HepG2 (cell line): ENCODE results near the gene CBLC. TPM values are rescaled to one million over a fixed set of nuclear protein-coding genes. Genes with fewer than 3 reads are reported as not detected.

Experiments used
- ARID2 ChIP-seq: sonication (generic); formaldehyde crosslinking; IDR thresholded peaks from 2 replicates; pipeline ENCODE4 v1.8.1; 2022; ENCODE audit warnings: mild to moderate bottlenecking, missing genetic modification reagents, borderline replicate concordance
- GATAD1 ChIP-seq: IDR thresholded peaks from 2 replicates; pipeline ENCODE4 v1.6.1; 2016; ENCODE audit warnings: missing genetic modification reagents, missing compliant biosample characterization
- HMG20A ChIP-seq: IDR thresholded peaks from 2 replicates; pipeline ENCODE4 v1.6.1; 2016; ENCODE audit warnings: borderline replicate concordance
- HOXA9 ChIP-seq: sonication (generic); formaldehyde crosslinking; IDR thresholded peaks from 2 replicates; pipeline ENCODE4 v1.8.1; 2022; ENCODE audit warnings: missing genetic modification reagents, mild to moderate bottlenecking, moderate library complexity, borderline replicate concordance
- JUNB ChIP-seq: sonication (generic); formaldehyde crosslinking; IDR thresholded peaks from 2 replicates; pipeline ENCODE4 v1.8.0; 2022; ENCODE audit warnings: missing genetic modification reagents, mild to moderate bottlenecking, borderline replicate concordance
- JUND ChIP-seq: sonication (generic); formaldehyde crosslinking; IDR thresholded peaks from 2 replicates; pipeline ENCODE4 v1.8.0; 2022; ENCODE audit warnings: mild to moderate bottlenecking, missing genetic modification reagents
- MLXIP ChIP-seq: sonication (generic); formaldehyde crosslinking; IDR thresholded peaks from 2 replicates; pipeline ENCODE4 v1.9.0; 2021; ENCODE audit warnings: missing genetic modification reagents, borderline replicate concordance
- RXRA ChIP-seq: sonication (generic); formaldehyde crosslinking; IDR thresholded peaks from 2 replicates; pipeline ENCODE4 v1.5.1; 2020; ENCODE audit warnings: missing genetic modification reagents
- SNAPC4 ChIP-seq: sonication (generic); formaldehyde crosslinking; IDR thresholded peaks from 2 replicates; pipeline ENCODE4 v1.4.0; 2020; ENCODE audit warnings: mild to moderate bottlenecking, missing genetic modification reagents
- SRSF9 ChIP-seq: fragments of 200-400 bp; formaldehyde crosslinking; IDR thresholded peaks from 2 replicates; pipeline ENCODE4 v1.6.1; 2018; ENCODE audit warnings: borderline replicate concordance, mild to moderate bottlenecking, low read depth, low read length; ENCODE audit not compliant: insufficient read depth, poor library complexity, severe bottlenecking
- XRCC5 ChIP-seq: fragments of 200-400 bp; formaldehyde crosslinking; optimal IDR thresholded peaks from 2 replicates; pipeline ENCODE3; 2017; ENCODE audit warnings: mild to moderate bottlenecking, low read length
- ZBTB38 ChIP-seq: sonication (generic); formaldehyde crosslinking; IDR thresholded peaks from 2 replicates; pipeline ENCODE4 v1.5.1; 2020; ENCODE audit warnings: mild to moderate bottlenecking, missing genetic modification reagents
- ZNF207 ChIP-seq: fragments of 450-650 bp; IDR thresholded peaks from 2 replicates; pipeline ENCODE4 v1.6.1; 2016; ENCODE audit warnings: antibody characterized with exemption, borderline replicate concordance
- ZNF335 ChIP-seq: sonication (generic); formaldehyde crosslinking; IDR thresholded peaks from 2 replicates; pipeline ENCODE4 v1.4.0; 2020; ENCODE audit warnings: missing genetic modification reagents
- ZNF629 ChIP-seq: sonication (generic); formaldehyde crosslinking; conservative IDR thresholded peaks from 2 replicates; pipeline ENCODE4 v1.5.0; 2020; ENCODE audit warnings: missing genetic modification reagents
- ZNF781 ChIP-seq: sonication (generic); formaldehyde crosslinking; IDR thresholded peaks from 2 replicates; pipeline ENCODE4 v1.5.1; 2020; ENCODE audit warnings: borderline replicate concordance, mild to moderate bottlenecking, missing genetic modification reagents; ENCODE audit errors: not compliant biosample characterization
- ZSCAN20 ChIP-seq: sonication (generic); formaldehyde crosslinking; IDR thresholded peaks from 2 replicates; pipeline ENCODE4 v1.4.0; 2020; ENCODE audit warnings: missing genetic modification reagents, mild to moderate bottlenecking, borderline replicate concordance
- polyA plus RNA-seq, 8 experiments: library from polyadenylated mRNA; depleted of rRNA in 3 of 8; stranded (reverse) in 7 of 8; unstranded in 1 of 8; fragments of >200 nt; fragmentation: Illumina TruSeq in 4 of 8; extraction: Trizol in 4 of 8; gene quantifications; 2 replicates each; pipeline versions ENCODE4 v1.2.1 to v1.2.3, GENCODE V29; 2011 to 2016; ENCODE audit warnings: low read depth in 4 of 8, missing spikeins in 1 of 8, mixed read lengths in 1 of 8; ENCODE audit not compliant: insufficient read depth in 1 of 8
- total RNA-seq, 5 experiments: library from RNA; depleted of rRNA; stranded (reverse); fragments of >200 nt; fragmentation: Illumina TruSeq; extraction: Trizol; gene quantifications; 2 replicates each; pipeline ENCODE4 v1.2.3, GENCODE V29; 2016; ENCODE audit warnings: low read depth in 1 of 5
- TF ChIP-seq, protein P1 (sequence below), 2 experiments: fragments of 450-650 bp in 1 of 2; sonication (generic) in 1 of 2; formaldehyde crosslinking; IDR thresholded peaks; 2 replicates each; pipeline versions ENCODE4 v1.5.0 to v1.8.0; 2020 to 2022; ENCODE audit warnings: mild to moderate bottlenecking in 1 of 2, missing genetic modification reagents in 1 of 2

Gene CBLC
- total and polyA plus RNA-seq, 2 of the 13 experiments (the other 11 are each of a cell fraction or from before 2014, with no cell fraction given) = 1.8 to 2.6 TPM

- TF ChIP-seq MLXIP (CRISPR knock-in tag) (no peak), SRSF9 (no peak), SNAPC4 (CRISPR knock-in tag) (no peak), HOXA9 (CRISPR knock-in tag) (no peak), HMG20A (CRISPR knock-in tag) (no peak; the same call in 1 of the 2 replicates), ZNF781 (CRISPR knock-in tag) (no peak), ZNF207 (no peak), ZNF629 (CRISPR knock-in tag) (peak; percentile 99), RXRA (CRISPR knock-in tag) (peak; percentile 98), ZNF335 (CRISPR knock-in tag) (no peak), ARID2 (CRISPR knock-in tag) (no peak), JUNB (CRISPR knock-in tag) (no peak), XRCC5 (no peak), ZBTB38 (CRISPR knock-in tag) (0 out of 2 replicates have a peak, but pooled peaks have one; percentile 17), JUND (CRISPR knock-in tag) (no peak; the same call in 1 of the 2 replicates), ZSCAN20 (CRISPR knock-in tag) (0 out of 2 replicates have a peak, but pooled peaks have one; percentile 46), GATAD1 (CRISPR knock-in tag) (no peak)
- TF ChIP-seq, protein P1, sequence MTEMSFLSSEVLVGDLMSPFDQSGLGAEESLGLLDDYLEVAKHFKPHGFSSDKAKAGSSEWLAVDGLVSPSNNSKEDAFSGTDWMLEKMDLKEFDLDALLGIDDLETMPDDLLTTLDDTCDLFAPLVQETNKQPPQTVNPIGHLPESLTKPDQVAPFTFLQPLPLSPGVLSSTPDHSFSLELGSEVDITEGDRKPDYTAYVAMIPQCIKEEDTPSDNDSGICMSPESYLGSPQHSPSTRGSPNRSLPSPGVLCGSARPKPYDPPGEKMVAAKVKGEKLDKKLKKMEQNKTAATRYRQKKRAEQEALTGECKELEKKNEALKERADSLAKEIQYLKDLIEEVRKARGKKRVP (CRISPR knock-in tag; IDR thresholded peaks at IDR 0.05) = no peak
Measured at GRCh38 chr19:44746946-44747738, 30.5 kb upstream of the CBLC start (continued).
